ENCODE measurements around the gene MAPK8. TPM values are rescaled to one million over a fixed set of nuclear protein-coding genes. Genes with fewer than 3 reads are reported as not detected.

Gene MAPK8
- total and polyA plus RNA-seq, 10 donors: 5.2 to 61.4 (median 37.4) TPM

DNA sequence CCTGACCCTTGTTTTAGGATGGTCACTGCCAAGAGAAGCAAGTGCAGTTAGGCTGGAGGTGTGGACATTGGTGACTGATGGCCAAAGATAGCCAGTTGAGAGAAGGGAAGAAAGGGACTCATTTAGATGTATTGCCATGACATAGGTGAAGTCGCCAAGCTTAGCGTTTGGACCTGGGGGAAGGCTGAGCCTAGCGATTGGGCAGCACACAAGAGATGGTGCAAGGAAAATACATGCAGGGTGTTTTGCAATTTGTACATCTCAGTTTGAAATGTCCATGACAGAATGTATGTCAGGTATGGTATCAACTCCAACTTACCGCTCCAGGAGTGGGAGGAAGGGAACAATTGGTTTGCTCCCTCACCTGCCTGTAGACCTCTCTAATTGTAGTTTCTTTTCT lies 134.3 kb downstream of the MAPK8 start:
- no peak for DNase-seq
- TF ChIP-seq POLR2A (IDR thresholded peaks at IDR 0.05) (no peak), POLR2AphosphoS5 (IDR thresholded peaks at IDR 0.05) (no peak)
- TF ChIP-seq, protein P1, sequence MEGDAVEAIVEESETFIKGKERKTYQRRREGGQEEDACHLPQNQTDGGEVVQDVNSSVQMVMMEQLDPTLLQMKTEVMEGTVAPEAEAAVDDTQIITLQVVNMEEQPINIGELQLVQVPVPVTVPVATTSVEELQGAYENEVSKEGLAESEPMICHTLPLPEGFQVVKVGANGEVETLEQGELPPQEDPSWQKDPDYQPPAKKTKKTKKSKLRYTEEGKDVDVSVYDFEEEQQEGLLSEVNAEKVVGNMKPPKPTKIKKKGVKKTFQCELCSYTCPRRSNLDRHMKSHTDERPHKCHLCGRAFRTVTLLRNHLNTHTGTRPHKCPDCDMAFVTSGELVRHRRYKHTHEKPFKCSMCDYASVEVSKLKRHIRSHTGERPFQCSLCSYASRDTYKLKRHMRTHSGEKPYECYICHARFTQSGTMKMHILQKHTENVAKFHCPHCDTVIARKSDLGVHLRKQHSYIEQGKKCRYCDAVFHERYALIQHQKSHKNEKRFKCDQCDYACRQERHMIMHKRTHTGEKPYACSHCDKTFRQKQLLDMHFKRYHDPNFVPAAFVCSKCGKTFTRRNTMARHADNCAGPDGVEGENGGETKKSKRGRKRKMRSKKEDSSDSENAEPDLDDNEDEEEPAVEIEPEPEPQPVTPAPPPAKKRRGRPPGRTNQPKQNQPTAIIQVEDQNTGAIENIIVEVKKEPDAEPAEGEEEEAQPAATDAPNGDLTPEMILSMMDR (IDR thresholded peaks at IDR 0.05 in 8 of 11, conservative IDR thresholded peaks at IDR 0.05 in 3 of 11): no peak
- Histone ChIP-seq H3K4me1 (no peaks in the 10 kb centered on the region), H3K4me3 (no peak overlapping the region), H3K9me3 (no peaks in the 10 kb centered on the region), H3K27ac (no peak overlapping the region), H3K36me3 (peaks cover 0 to 23% (median 0%) of the 10 kb centered on the region in 6 donors), H3K27me3 (replicated peaks in 1 of 7) (peaks cover 0 to 7% (median 0%) of the 10 kb centered on the region in 7 donors)
- WGBS, 5 donors: 94 to 97% (median 96%) methylated on average over 4 of the region's 4 CpGs
- intact Hi-C loops (cut with DNase I; ENCODE audit: low total_unique reads): no loop called here

DNA sequence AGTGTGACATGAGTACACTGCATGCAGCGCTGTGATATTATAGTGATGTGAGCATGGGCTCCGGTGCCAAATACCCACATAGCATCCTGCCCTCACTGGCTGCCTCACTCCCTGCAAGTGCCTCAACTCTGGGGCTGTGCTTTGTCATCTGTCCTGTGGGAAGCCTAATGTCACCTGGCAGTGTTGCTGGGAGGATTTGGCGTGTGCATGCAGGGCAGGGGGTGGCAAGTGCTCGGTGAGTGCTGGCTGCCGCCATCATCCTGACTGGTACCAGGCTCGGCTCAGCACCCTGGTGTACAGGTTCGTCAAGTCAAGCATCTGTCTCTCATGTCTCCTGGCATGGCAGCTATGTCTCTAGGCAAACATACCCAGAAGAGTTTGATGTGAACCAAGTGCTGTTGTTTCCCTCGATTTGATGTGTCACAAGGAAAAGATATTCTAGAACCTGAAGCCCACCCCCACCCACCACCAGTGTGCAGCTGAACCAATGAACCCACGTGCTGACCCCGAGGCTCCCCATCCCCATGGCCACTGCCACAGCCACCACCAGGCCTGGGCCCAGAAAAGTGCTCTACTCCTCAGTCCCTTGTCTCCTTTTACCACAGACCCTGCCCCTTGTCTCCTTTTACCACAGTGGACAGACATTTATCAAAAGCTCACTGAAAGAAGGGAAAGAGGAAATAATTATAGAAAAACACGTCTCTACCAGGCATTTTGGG lies 135.8 kb downstream of the MAPK8 start:
- intact Hi-C loops (cut with DNase I; ENCODE audit: low total_unique reads): no loop called here
- no peaks in the 10 kb centered on the region for H3K9me3 ChIP-seq
- peak; percentile 58 for DNase-seq
- 81 to 87% (median 84%) methylated on average over 9 to 11 of the region's 11 CpGs for WGBS, 5 donors
- peaks cover 0 to 13% (median 0%) of the 10 kb centered on the region in 7 donors for H3K27me3 ChIP-seq (replicated peaks in 1 of 7)
- no peak overlapping the region for H3K27ac ChIP-seq
- H3K4me3 ChIP-seq: no peak overlapping the region
- H3K36me3 ChIP-seq: peaks cover 0 to 15% (median 0%) of the 10 kb centered on the region in 6 donors
- H3K4me1 ChIP-seq: no peaks in the 10 kb centered on the region
- TF ChIP-seq POLR2A (IDR thresholded peaks at IDR 0.05) (no peak), POLR2AphosphoS5 (IDR thresholded peaks at IDR 0.05) (peak in 2 of 3 donors; percentile 16 to 43)

DNA sequence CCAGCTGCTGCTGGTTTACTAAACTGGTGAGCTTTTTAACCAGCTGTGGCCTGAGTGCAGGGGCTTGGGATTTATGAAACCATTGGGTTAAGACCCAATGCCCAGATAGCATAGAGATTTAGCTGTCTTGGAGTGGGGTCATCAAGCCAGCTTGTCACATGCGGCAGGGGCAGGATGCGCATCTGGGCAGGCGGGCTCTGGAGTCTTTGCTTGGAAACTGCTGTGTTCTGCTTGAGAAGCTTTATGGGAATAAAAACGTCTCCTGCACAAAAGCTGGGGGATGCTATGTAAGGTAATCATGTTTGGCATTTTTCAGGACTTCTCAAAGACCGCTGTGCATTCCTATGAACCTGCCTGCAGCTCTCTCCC lies 136.3 kb downstream of the MAPK8 start:
- Histone ChIP-seq H3K4me3 (no peak overlapping the region), H3K9me3 (no peaks in the 10 kb centered on the region), H3K27me3 (replicated peaks in 1 of 7) (peaks cover 0 to 19% (median 0%) of the 10 kb centered on the region in 7 donors), H3K4me1 (no peaks in the 10 kb centered on the region), H3K27ac (no peak overlapping the region), H3K36me3 (peaks cover 0 to 11% (median 0%) of the 10 kb centered on the region in 6 donors)
- 68 to 100% (median 86%) methylated on average over 2 to 5 of the region's 5 CpGs for WGBS, 5 donors
- peak; percentile 51 for DNase-seq
- intact Hi-C loops (cut with DNase I; ENCODE audit: low total_unique reads): no loop called here
- TF ChIP-seq, protein P1 (IDR thresholded peaks at IDR 0.05 in 8 of 11, conservative IDR thresholded peaks at IDR 0.05 in 3 of 11): no peak
- TF ChIP-seq POLR2A (IDR thresholded peaks at IDR 0.05): no peak
- TF ChIP-seq POLR2AphosphoS5 (IDR thresholded peaks at IDR 0.05): no peak

DNA sequence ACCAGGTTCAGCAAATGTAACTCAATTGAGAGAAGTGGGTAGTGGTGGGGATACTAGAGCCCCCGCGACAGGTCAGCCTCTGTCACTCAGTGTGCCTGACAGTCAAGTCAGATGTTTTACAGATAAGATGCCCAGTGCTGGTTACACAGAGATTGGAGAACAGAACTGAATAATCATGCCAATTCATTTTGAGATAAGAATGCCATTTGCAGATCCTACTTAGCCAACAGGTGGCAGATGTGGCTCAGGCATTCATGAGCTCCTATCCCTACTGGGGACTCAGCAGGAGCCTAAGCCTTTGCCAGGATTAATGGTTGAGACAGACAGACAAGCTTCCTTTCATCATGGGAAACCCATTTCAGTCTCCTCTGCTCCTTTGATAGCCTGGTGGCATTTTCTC lies 137.8 kb downstream of the MAPK8 start:
- 35 to 77% (median 62%) methylated on average over 2 of the region's 2 CpGs for whole genome bisulfite sequencing, 5 donors
- H3K27ac ChIP-seq: no peak overlapping the region
- intact Hi-C loops (cut with DNase I; ENCODE audit: low total_unique reads): no loop called here
- H3K4me3 ChIP-seq: no peak overlapping the region
- TF ChIP-seq POLR2A (IDR thresholded peaks at IDR 0.05) (no peak), POLR2AphosphoS5 (IDR thresholded peaks at IDR 0.05) (no peak)
- TF ChIP-seq, protein P1 (IDR thresholded peaks at IDR 0.05 in 8 of 11, conservative IDR thresholded peaks at IDR 0.05 in 3 of 11): no peak
- no peaks in the 10 kb centered on the region for H3K9me3 ChIP-seq
- H3K36me3 ChIP-seq: no peaks in the 10 kb centered on the region
- DNase-seq: no peak
- H3K4me1 ChIP-seq: no peaks in the 10 kb centered on the region
- H3K27me3 ChIP-seq (replicated peaks in 1 of 7): peaks cover 0 to 32% (median 0%) of the 10 kb centered on the region in 7 donors
